ENCODE data around the gene GRAP2.

GRAP2 gene

GRCh38 chr22:39925909-39926679 lies 25.2 kb downstream of the GRAP2 start:
- Histone ChIP-seq H3K4me1 (ENCODE audit: control insufficient read depth, insufficient read depth, low read length) (no peaks in the 10 kb centered on the region), H3K9me3 (ENCODE audit: control insufficient read depth in 2 of 2, low read length in 2 of 2) (no peaks in the 10 kb centered on the region), H3K36me3 (ENCODE audit: control insufficient read depth in 2 of 2, insufficient read depth in 2 of 2, low read length in 2 of 2) (no peaks in the 10 kb centered on the region), H3K27me3 (ENCODE audit: control insufficient read depth in 1 of 2, insufficient read depth in 2 of 2, low read length in 2 of 2) (peaks cover 0 to 34% of the 10 kb centered on the region in 2 donors), H3K27ac (ENCODE audit: low read length) (no peak overlapping the region), H3K4me3 (ENCODE audit: low read length in 2 of 2) (no peak overlapping the region), H3K9ac (ENCODE audit: low read length in 2 of 2) (no peak overlapping the region)

- no peak overlapping the region for H3K27ac ChIP-seq (ENCODE audit: low read length)
- H3K36me3 ChIP-seq (ENCODE audit: control insufficient read depth in 2 of 2, insufficient read depth in 2 of 2, low read length in 2 of 2), result no peaks in the 10 kb centered on the region
- H3K4me1 ChIP-seq (ENCODE audit: control insufficient read depth, insufficient read depth, low read length), result no peaks in the 10 kb centered on the region
- no peak overlapping the region for H3K4me3 ChIP-seq (ENCODE audit: low read length in 2 of 2)
- no peaks in the 10 kb centered on the region for H3K9me3 ChIP-seq (ENCODE audit: control insufficient read depth in 2 of 2, low read length in 2 of 2)
- H3K27me3 ChIP-seq (ENCODE audit: control insufficient read depth in 1 of 2, insufficient read depth in 2 of 2, low read length in 2 of 2), result peaks cover 3 to 34% of the 10 kb centered on the region in 2 donors
- no peak overlapping the region for H3K9ac ChIP-seq (ENCODE audit: low read length in 2 of 2)
Observed at GRCh38 chr22:39926753-39927152, 25.9 kb downstream of the GRAP2 start.

- peaks cover 6 to 34% of the 10 kb centered on the region in 2 donors for H3K27me3 ChIP-seq (ENCODE audit: control insufficient read depth in 1 of 2, insufficient read depth in 2 of 2, low read length in 2 of 2)
- no peaks in the 10 kb centered on the region for H3K4me1 ChIP-seq (ENCODE audit: control insufficient read depth, insufficient read depth, low read length)
- H3K4me3 ChIP-seq (ENCODE audit: low read length in 2 of 2), result no peak overlapping the region
- H3K9me3 ChIP-seq (ENCODE audit: control insufficient read depth in 2 of 2, low read length in 2 of 2), result no peaks in the 10 kb centered on the region
- H3K36me3 ChIP-seq (ENCODE audit: control insufficient read depth in 2 of 2, insufficient read depth in 2 of 2, low read length in 2 of 2), result no peaks in the 10 kb centered on the region
- H3K27ac ChIP-seq (ENCODE audit: low read length), result no peak overlapping the region
- H3K9ac ChIP-seq (ENCODE audit: low read length in 2 of 2), result no peak overlapping the region
Observed at GRCh38 chr22:39927544-39927943, 26.7 kb downstream of the GRAP2 start.

GRCh38 chr22:39928536-39929520 lies 27.9 kb downstream of the GRAP2 start:
- H3K27me3 ChIP-seq (ENCODE audit: control insufficient read depth in 1 of 2, insufficient read depth in 2 of 2, low read length in 2 of 2), result peaks cover 6 to 37% of the 10 kb centered on the region in 2 donors
- no peak overlapping the region for H3K4me3 ChIP-seq (ENCODE audit: low read length in 2 of 2)
- H3K36me3 ChIP-seq (ENCODE audit: control insufficient read depth in 2 of 2, insufficient read depth in 2 of 2, low read length in 2 of 2), result no peaks in the 10 kb centered on the region
- H3K4me1 ChIP-seq (ENCODE audit: control insufficient read depth, insufficient read depth, low read length), result no peaks in the 10 kb centered on the region
- no peak overlapping the region for H3K27ac ChIP-seq (ENCODE audit: low read length)
- H3K9ac ChIP-seq (ENCODE audit: low read length in 2 of 2), result no peak overlapping the region
- H3K9me3 ChIP-seq (ENCODE audit: control insufficient read depth in 2 of 2, low read length in 2 of 2), result no peaks in the 10 kb centered on the region

- H3K9me3 ChIP-seq (ENCODE audit: control insufficient read depth in 2 of 2, low read length in 2 of 2), result no peaks in the 10 kb centered on the region
- H3K27ac ChIP-seq (ENCODE audit: low read length), result no peak overlapping the region
- H3K36me3 ChIP-seq (ENCODE audit: control insufficient read depth in 2 of 2, insufficient read depth in 2 of 2, low read length in 2 of 2), result no peaks in the 10 kb centered on the region
- H3K4me1 ChIP-seq (ENCODE audit: control insufficient read depth, insufficient read depth, low read length), result no peaks in the 10 kb centered on the region
- no peak overlapping the region for H3K9ac ChIP-seq (ENCODE audit: low read length in 2 of 2)
- H3K4me3 ChIP-seq (ENCODE audit: low read length in 2 of 2), result no peak overlapping the region
- peaks cover 10 to 26% of the 10 kb centered on the region in 2 donors for H3K27me3 ChIP-seq (ENCODE audit: control insufficient read depth in 1 of 2, insufficient read depth in 2 of 2, low read length in 2 of 2)
Observed at GRCh38 chr22:39931251-39931650, 30.4 kb downstream of the GRAP2 start.

GRCh38 chr22:39932166-39932565 lies 31.3 kb downstream of the GRAP2 start:
- peaks cover 10 to 24% of the 10 kb centered on the region in 2 donors for H3K27me3 ChIP-seq (ENCODE audit: control insufficient read depth in 1 of 2, insufficient read depth in 2 of 2, low read length in 2 of 2)
- no peaks in the 10 kb centered on the region for H3K36me3 ChIP-seq (ENCODE audit: control insufficient read depth in 2 of 2, insufficient read depth in 2 of 2, low read length in 2 of 2)
- H3K27ac ChIP-seq (ENCODE audit: low read length), result no peak overlapping the region

GRCh38 chr22:39932918-39933649 lies 32.2 kb downstream of the GRAP2 start:
- H3K4me3 ChIP-seq (ENCODE audit: low read length in 2 of 2), result no peak overlapping the region
- peaks cover 10 to 20% of the 10 kb centered on the region in 2 donors for H3K27me3 ChIP-seq (ENCODE audit: control insufficient read depth in 1 of 2, insufficient read depth in 2 of 2, low read length in 2 of 2)
- H3K27ac ChIP-seq (ENCODE audit: low read length), result no peak overlapping the region
- no peak overlapping the region for H3K9ac ChIP-seq (ENCODE audit: low read length in 2 of 2)
- H3K4me1 ChIP-seq (ENCODE audit: control insufficient read depth, insufficient read depth, low read length), result no peaks in the 10 kb centered on the region
- no peaks in the 10 kb centered on the region for H3K9me3 ChIP-seq (ENCODE audit: control insufficient read depth in 2 of 2, low read length in 2 of 2)
- H3K36me3 ChIP-seq (ENCODE audit: control insufficient read depth in 2 of 2, insufficient read depth in 2 of 2, low read length in 2 of 2), result no peaks in the 10 kb centered on the region

More at GRCh38 chr22:39932166-39932565, 31.3 kb downstream of the GRAP2 start:
- no peak overlapping the region for H3K4me3 ChIP-seq (ENCODE audit: low read length in 2 of 2)
- H3K9me3 ChIP-seq (ENCODE audit: control insufficient read depth in 2 of 2, low read length in 2 of 2), result no peaks in the 10 kb centered on the region
- H3K9ac ChIP-seq (ENCODE audit: low read length in 2 of 2), result no peak overlapping the region
- no peaks in the 10 kb centered on the region for H3K4me1 ChIP-seq (ENCODE audit: control insufficient read depth, insufficient read depth, low read length)

- Histone ChIP-seq H3K9ac (ENCODE audit: low read length in 2 of 2) (no peak overlapping the region), H3K27me3 (ENCODE audit: control insufficient read depth in 1 of 2, insufficient read depth in 2 of 2, low read length in 2 of 2) (peaks cover 10 to 20% of the 10 kb centered on the region in 2 donors), H3K36me3 (ENCODE audit: control insufficient read depth in 2 of 2, insufficient read depth in 2 of 2, low read length in 2 of 2) (no peaks in the 10 kb centered on the region), H3K4me3 (ENCODE audit: low read length in 2 of 2) (no peak overlapping the region), H3K9me3 (ENCODE audit: control insufficient read depth in 2 of 2, low read length in 2 of 2) (no peaks in the 10 kb centered on the region), H3K4me1 (ENCODE audit: control insufficient read depth, insufficient read depth, low read length) (no peaks in the 10 kb centered on the region), H3K27ac (ENCODE audit: low read length) (no peak overlapping the region)
Observed at GRCh38 chr22:39933741-39934140, 32.9 kb downstream of the GRAP2 start.

GRCh38 chr22:39935116-39935515 lies 34.2 kb downstream of the GRAP2 start:
- Histone ChIP-seq H3K36me3 (ENCODE audit: control insufficient read depth in 2 of 2, insufficient read depth in 2 of 2, low read length in 2 of 2) (no peaks in the 10 kb centered on the region), H3K4me1 (ENCODE audit: control insufficient read depth, insufficient read depth, low read length) (no peaks in the 10 kb centered on the region), H3K9ac (ENCODE audit: low read length in 2 of 2) (no peak overlapping the region), H3K9me3 (ENCODE audit: control insufficient read depth in 2 of 2, low read length in 2 of 2) (no peaks in the 10 kb centered on the region), H3K27me3 (ENCODE audit: control insufficient read depth in 1 of 2, insufficient read depth in 2 of 2, low read length in 2 of 2) (peaks cover 10 to 20% of the 10 kb centered on the region in 2 donors), H3K27ac (ENCODE audit: low read length) (no peak overlapping the region), H3K4me3 (ENCODE audit: low read length in 2 of 2) (no peak overlapping the region)

- Histone ChIP-seq H3K27ac (ENCODE audit: low read length) (no peak overlapping the region), H3K27me3 (ENCODE audit: control insufficient read depth in 1 of 2, insufficient read depth in 2 of 2, low read length in 2 of 2) (peaks cover 10 to 16% of the 10 kb centered on the region in 2 donors), H3K4me3 (ENCODE audit: low read length in 2 of 2) (no peak overlapping the region), H3K36me3 (ENCODE audit: control insufficient read depth in 2 of 2, insufficient read depth in 2 of 2, low read length in 2 of 2) (no peaks in the 10 kb centered on the region), H3K9me3 (ENCODE audit: control insufficient read depth in 2 of 2, low read length in 2 of 2) (no peaks in the 10 kb centered on the region), H3K9ac (ENCODE audit: low read length in 2 of 2) (no peak overlapping the region), H3K4me1 (ENCODE audit: control insufficient read depth, insufficient read depth, low read length) (no peaks in the 10 kb centered on the region)
Observed at GRCh38 chr22:39935612-39936011, 34.7 kb downstream of the GRAP2 start.

Measured in stomach smooth muscle (tissue), 2 donors.